Stomach (tissue), 9 donors: ENCODE data around the gene INSL4. TPM values are rescaled to one million over a fixed set of nuclear protein-coding genes. Genes with fewer than 3 reads are reported as not detected.

ENCODE experiments used
- DNase-seq, 2 donors: peaks; one replicate each; pipeline versions ENCODE4 v3.0.0 to v3.0.0-alpha.2; 2013 to 2019
- H3K27ac ChIP-seq, 5 donors: fragments of 200-600 bp in 4 of 5; sonication (generic) in 4 of 5; one replicate each; pipeline ENCODE4 v1.5.1; 2013 to 2019; ENCODE audit warnings: mild to moderate bottlenecking in 1 of 5, moderate library complexity in 1 of 5
- H3K27me3 ChIP-seq, 3 donors: fragments of 200-600 bp; sonication (generic); one replicate each; pipeline ENCODE4 v1.5.1; 2017 to 2019; ENCODE audit warnings: mixed run types in 1 of 3
- H3K36me3 ChIP-seq, 4 donors: fragments of 200-600 bp; sonication (generic); 1 replicate in 3 of 4; 2 replicates in 1 of 4; pipeline ENCODE4 v1.5.1; 2016 to 2019
- H3K4me1 ChIP-seq, 4 donors: fragments of 200-600 bp; sonication (generic); one replicate each; pipeline ENCODE4 v1.5.1; 2016 to 2019
- H3K4me3 ChIP-seq, 4 donors: fragments of 200-600 bp; sonication (generic) in 3 of 4; one replicate each; pipeline ENCODE4 v1.5.1; 2016 to 2019; ENCODE audit warnings: mild to moderate bottlenecking in 1 of 4
- H3K9me3 ChIP-seq, 4 donors: fragments of 200-600 bp; sonication (generic); one replicate each; pipeline ENCODE4 v1.5.1; 2016 to 2019
- CTCF ChIP-seq, 7 experiments: fragments of 450-650 bp in 4 of 7; fragments of 200-600 bp in 3 of 7; sonication (generic) in 3 of 7; IDR thresholded peaks; one replicate each; pipeline ENCODE4 v1.5.1; 2016 to 2019; ENCODE audit warnings: antibody characterized with exemption in 7 of 7, control low read depth in 2 of 7, mild to moderate bottlenecking in 1 of 7
- EP300 ChIP-seq: sonication (generic); formaldehyde crosslinking; IDR thresholded peaks from one replicate; pipeline ENCODE4 v1.6.1; 2017; ENCODE audit warnings: antibody characterized with exemption
- POLR2A ChIP-seq, 4 donors: fragments of 450-650 bp; IDR thresholded peaks; one replicate each; pipeline ENCODE4 v1.6.1; 2016; ENCODE audit warnings: antibody characterized with exemption in 4 of 4, control low read depth in 2 of 4, mild to moderate bottlenecking in 1 of 4, moderate library complexity in 1 of 4
- POLR2AphosphoS5 ChIP-seq, 3 donors: sonication (generic); formaldehyde crosslinking; IDR thresholded peaks; one replicate each; pipeline ENCODE4 v1.6.1; 2016; ENCODE audit warnings: antibody characterized with exemption in 3 of 3
- WGBS, 5 donors: extraction: QIAGEN DNeasy Blood & Tissue Kit in 3 of 5; methylation state at CpG; one replicate each; pipeline versions ENCODE4 v1.1.5 to v1.1.7; 2013 to 2018; 5-methylcytosine and 5-hydroxymethylcytosine counted together
- intact Hi-C: fragments of 100-400 bp; cut with DNase I; formaldehyde crosslinking; loops from one replicate; pipeline ENCODE4 v1.15.1; 2023; ENCODE audit warnings: low total_unique reads
- polyA plus RNA-seq, 3 donors: library from polyadenylated mRNA; stranded (reverse); fragments of 200-250 nt; gene quantifications; one replicate each; pipeline ENCODE4 v1.2.3, GENCODE V29; 2013
- small RNA-seq, 4 donors: library from RNA; depleted of rRNA; stranded (forward); fragments of <200 nt; gene quantifications; one replicate each; pipeline ENCODE3, GENCODE V24; 2016
- total RNA-seq, 5 donors: library from RNA; depleted of rRNA; stranded (reverse); fragments of >200 nt; gene quantifications; one replicate each; pipeline versions ENCODE4 v1.1.0 to v1.2.3, GENCODE V29; 2014 to 2016
- donor health status: healthy with polysubstance abuse.
- donor health status: Bipolar disorder and iron deficiency.
- donor health status: healthy.

Gene INSL4
- total and polyA plus RNA-seq, 8 donors: not detected

DNA sequence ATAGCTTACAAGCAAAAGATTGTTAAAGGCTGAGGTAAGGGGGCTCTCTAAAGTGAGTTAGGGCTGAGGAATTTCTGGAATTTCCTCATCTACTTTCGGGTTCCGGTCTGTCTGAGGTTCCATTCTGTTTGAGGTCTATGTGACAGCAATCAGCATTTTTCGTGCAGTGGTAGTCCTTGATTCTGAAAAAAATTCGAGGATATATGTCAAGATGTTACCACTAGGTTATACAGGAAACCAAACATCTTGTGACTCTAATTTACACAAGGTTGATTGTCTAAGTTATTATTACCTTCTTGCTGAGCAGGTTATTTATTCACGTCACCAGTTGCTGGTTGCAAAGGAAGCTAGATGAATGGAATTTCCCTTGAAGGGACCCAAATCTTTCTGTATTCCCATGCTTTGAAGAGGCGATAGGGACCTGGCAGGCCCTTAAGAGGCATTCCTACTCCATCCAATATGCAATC, 38.1 kb downstream of the INSL4 start:
- no peak overlapping the region for H3K4me3 ChIP-seq
- intact Hi-C loops: no loop called here
- TF ChIP-seq POLR2A (IDR thresholded peaks at IDR 0.05) (no peak), POLR2AphosphoS5 (IDR thresholded peaks at IDR 0.05) (no peak), EP300 (no peak)
- no peak for DNase-seq
- no peaks in the 10 kb centered on the region for H3K4me1 ChIP-seq
- no peaks in the 10 kb centered on the region for H3K36me3 ChIP-seq
- H3K27me3 ChIP-seq: no peaks in the 10 kb centered on the region
- no peaks in the 10 kb centered on the region for H3K9me3 ChIP-seq
- 49 to 56% (median 53%) methylated on average over 6 of the region's 6 CpGs for WGBS, 5 donors
- H3K27ac ChIP-seq: no peak overlapping the region

- Histone ChIP-seq H3K9me3 (no peaks in the 10 kb centered on the region), H3K27ac (no peak overlapping the region), H3K4me3 (no peak overlapping the region), H3K36me3 (no peaks in the 10 kb centered on the region), H3K4me1 (no peaks in the 10 kb centered on the region), H3K27me3 (no peaks in the 10 kb centered on the region)
- WGBS, 5 donors: 83 to 89% (median 88%) methylated on average over 2 of the region's 2 CpGs
- intact Hi-C loops: no loop called here
- TF ChIP-seq POLR2AphosphoS5 (IDR thresholded peaks at IDR 0.05) (no peak), CTCF (IDR thresholded peaks at IDR 0.05) (no peak), EP300 (no peak), POLR2A (IDR thresholded peaks at IDR 0.05) (no peak)
- DNase-seq: no peak
Observed at GRCh38 chr9:5274770-5275169, 43.6 kb downstream of the INSL4 start.

DNA sequence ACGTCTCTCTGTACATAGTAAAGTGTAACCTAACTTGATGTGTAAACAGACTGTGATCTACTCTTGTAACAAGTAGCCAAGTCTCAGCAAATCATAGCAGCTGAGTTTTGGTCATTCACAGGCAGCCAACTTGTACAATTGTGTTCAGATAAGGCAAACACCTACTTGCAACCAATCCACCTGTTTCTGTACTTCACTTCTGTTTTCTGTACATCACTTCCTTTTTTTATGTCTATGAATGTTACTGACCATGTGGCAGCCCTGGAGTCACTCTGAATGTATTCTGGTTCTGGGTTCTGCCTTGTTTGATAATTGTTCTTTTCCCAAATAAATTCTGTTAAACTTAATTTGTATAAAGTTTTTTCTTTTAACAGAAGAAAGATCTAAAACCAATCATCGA, 47.3 kb downstream of the INSL4 start:
- intact Hi-C loops: no loop called here
- 48 to 68% (median 53%) methylated on average over 2 of the region's 2 CpGs for WGBS, 5 donors
- Histone ChIP-seq H3K4me3 (no peak overlapping the region), H3K9me3 (no peaks in the 10 kb centered on the region), H3K27ac (no peak overlapping the region), H3K4me1 (no peaks in the 10 kb centered on the region), H3K27me3 (no peaks in the 10 kb centered on the region), H3K36me3 (no peaks in the 10 kb centered on the region)
- TF ChIP-seq CTCF (IDR thresholded peaks at IDR 0.05): no peak
- no peak for TF ChIP-seq POLR2A (IDR thresholded peaks at IDR 0.05)
- TF ChIP-seq EP300: no peak
- no peak for TF ChIP-seq POLR2AphosphoS5 (IDR thresholded peaks at IDR 0.05)
- DNase-seq: no peak

Small RNA genes within 50 kb of the gene (small RNA-seq; reads per million reads assigned to genes)
- 0 reads per million in 4 donors for gene AL133547.1

Other genes starting within 250 kb of the INSL4 start
- gene JAK2, start 246.1 kb upstream of the INSL4 start, total RNA-seq: 10 to 100 TPM; 12.7 to 58.6 (median 45.1) TPM
- 1 to 10 TPM; 3.9 to 7.5 (median 4.5) TPM for gene JAK2, start 246.1 kb upstream of the INSL4 start, polyA plus RNA-seq
- not detected for gene INSL6, start 45.8 kb upstream of the INSL4 start, total RNA-seq
- gene INSL6, start 45.8 kb upstream of the INSL4 start, polyA plus RNA-seq: not detected
- gene RLN2, start 73.3 kb downstream of the INSL4 start, total RNA-seq: under 1 TPM in 1 of 5 donors, not detected in 4; 0.37 TPM
- gene RLN2, start 73.3 kb downstream of the INSL4 start, polyA plus RNA-seq: under 1 TPM in 1 of 3 donors, not detected in 2; 0.83 TPM
- gene RLN1, start 108.5 kb downstream of the INSL4 start, total RNA-seq: not detected
- gene RLN1, start 108.5 kb downstream of the INSL4 start, polyA plus RNA-seq: under 1 TPM in 1 of 3 donors, not detected in 2; 0.45 TPM
- 10 to 100 TPM in 2 of 5 donors, 1 to 10 TPM in 2, not detected in 1; 1.2 to 69.6 (median 10.6) TPM for gene PLGRKT, start 206.5 kb downstream of the INSL4 start, total RNA-seq
- 10 to 100 TPM; 11.0 to 19.1 (median 15.7) TPM for gene PLGRKT, start 206.5 kb downstream of the INSL4 start, polyA plus RNA-seq
- gene CD274, start 219.1 kb downstream of the INSL4 start, total RNA-seq: 10 to 100 TPM in 1 of 5 donors, 1 to 10 TPM in 2, not detected in 2; 1.8 to 33.3 (median 9.3) TPM
- gene CD274, start 219.1 kb downstream of the INSL4 start, polyA plus RNA-seq: 1 to 10 TPM in 1 of 3 donors, under 1 TPM in 2; 0.46 to 1.1 (median 0.62) TPM